HG02943 (cell line): ENCODE results near the gene RIOX2.
"Not testable (repeated sequence)": the region's sequence is repeated elsewhere in the genome, so short reads cannot be mapped to it uniquely, and the experiment has no call there.

Experiments used
- ATAC-seq: cut with Tn5 transposase; IDR thresholded peaks from one replicate; pipeline ENCODE4 v1.9.1; 2021; ENCODE audit warnings: mild to moderate bottlenecking, low read depth, moderate library complexity; ENCODE audit not compliant: unreplicated experiment

Gene RIOX2

GRCh38 chr3:97971679-97972567 lies at the start of gene RIOX2:
TSS of gene RIOX2 (minus strand) at chr3:97972431. CDS start at chr3:97967593, 4,838 bp downstream.
- ATAC-seq = peak; percentile 88

DNA sequence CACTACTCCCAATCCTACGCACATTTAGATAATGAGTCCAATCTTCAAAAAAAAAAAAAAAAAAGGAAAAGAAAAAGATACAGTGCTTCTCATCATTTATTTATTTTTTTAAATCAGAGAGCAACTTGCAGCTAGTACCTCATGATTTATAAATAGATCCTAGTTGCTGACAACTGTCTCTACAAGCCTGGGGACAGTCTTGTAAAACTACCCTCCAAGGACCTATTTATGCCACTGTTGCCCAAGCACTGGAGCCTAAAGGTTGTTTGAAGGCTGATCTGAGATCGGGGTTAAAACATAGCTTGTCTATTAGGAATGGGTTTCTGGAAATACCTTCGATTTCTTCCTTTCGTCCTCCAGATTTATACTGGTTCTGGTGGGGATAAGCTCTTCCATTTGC lies 48.2 kb upstream of the RIOX2 start:
- no peak for ATAC-seq

DNA sequence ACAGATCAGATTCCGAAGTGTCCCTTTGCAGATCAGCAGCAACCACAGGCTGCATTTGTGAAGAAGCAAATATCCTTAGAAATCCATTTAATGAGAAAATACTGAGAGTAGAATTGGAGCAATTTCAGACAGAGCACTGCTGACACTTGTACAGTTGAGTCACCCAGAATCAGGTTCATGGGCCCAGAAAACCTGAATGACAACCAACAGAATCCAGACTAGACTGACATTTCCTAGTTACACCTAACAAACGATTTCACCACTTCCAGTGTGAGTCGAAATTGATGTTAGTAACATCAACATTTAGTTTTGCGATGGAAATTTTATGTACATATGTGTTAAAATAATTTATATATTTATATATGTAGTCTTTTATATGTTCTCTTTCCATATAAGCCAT lies 46.1 kb upstream of the RIOX2 start:
- ATAC-seq = no peak

- ATAC-seq = no peak
These were observed 42.0 kb upstream of the RIOX2 start for GRCh38 chr3:98014268-98014585.

GRCh38 chr3:98013411-98014267 lies 41.4 kb upstream of the RIOX2 start:
- no peak for ATAC-seq

DNA sequence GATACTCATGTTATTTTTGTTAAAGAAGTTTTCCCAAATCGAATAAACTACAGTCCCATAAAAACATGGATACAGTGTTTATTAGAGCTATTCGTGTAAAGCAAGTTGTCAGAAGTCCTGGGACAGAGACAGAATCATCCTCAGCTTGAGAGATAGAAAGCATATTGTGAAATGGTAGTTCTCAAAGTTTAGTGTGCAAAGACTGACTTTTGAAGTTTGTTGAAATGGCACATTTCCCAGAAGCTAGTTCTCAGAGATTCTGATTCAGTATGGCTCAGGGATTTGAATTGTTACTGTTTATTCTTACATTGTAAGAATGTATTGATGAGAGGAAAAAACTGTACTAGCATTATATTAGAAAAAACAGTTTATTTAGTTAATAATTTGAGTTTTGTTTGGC lies 40.7 kb upstream of the RIOX2 start:
- no peak for ATAC-seq

DNA sequence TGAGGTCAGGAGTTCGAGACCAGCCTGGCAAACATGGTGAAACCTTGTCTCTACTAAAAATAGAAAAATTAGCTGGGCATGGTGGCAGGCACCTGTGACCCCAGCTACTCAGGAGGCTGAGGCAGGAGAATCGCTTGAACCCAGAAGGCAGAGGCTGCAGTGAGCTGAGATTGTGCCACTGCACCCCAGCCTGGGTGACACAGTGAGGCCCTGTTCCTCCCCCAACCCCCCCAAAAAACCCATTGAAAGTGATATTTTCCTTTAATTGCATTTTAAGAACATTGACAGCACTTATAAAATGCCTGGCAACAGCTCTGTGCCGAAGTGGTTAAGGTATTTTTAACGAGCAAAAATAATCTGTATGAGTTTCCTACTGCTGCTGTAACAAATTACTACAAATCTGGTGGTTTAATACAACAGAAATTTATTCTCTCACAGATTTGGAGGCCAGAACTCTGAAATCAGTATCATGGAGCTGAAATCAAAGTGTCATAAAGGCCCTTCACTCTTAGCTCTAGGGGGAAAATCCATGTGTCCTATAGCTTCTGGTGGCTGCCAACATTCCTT lies 38.7 kb upstream of the RIOX2 start:
- ATAC-seq = not testable (repeated sequence)

GRCh38 chr3:98010194-98010882 lies 38.1 kb upstream of the RIOX2 start:
- no peak for ATAC-seq

DNA sequence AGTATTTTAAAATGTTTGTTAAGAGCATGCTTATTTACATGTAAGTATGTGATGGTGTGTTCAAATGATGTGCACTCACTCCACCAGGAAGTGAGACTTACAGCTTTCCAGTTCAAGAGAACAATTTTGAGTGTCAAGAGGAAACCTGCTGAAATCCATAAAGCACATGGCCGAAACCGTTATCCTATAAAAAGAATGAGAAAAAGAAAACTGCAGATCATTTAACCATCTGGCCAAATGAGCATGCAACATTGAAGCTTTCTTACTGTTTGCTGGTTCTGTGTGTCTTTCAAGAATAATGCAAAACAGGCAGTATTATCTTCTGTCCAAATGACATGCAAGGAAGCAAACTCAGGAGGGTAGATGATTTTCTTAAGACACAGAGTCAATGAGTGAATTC lies 36.6 kb upstream of the RIOX2 start:
- ATAC-seq = peak; percentile 58

DNA sequence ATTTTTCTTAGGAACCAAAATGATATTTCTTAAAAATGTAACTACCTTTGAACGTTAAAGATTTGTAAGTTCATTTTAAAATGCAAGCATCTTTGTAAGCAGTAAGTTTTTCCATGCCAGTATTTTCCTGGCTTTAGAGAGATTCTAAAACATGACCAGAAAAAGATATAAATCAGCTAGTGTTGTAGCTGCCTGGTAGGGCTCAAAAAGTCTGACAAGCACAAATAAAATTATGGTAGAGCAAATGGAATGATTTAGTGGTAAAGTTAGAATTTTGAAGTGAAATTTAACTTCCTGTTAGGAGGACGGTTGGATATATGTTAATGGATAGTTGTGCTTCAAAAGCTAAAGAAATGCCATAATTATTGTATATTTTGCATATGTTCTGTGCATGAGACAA lies 33.2 kb upstream of the RIOX2 start:
- no peak for ATAC-seq

- ATAC-seq = no peak
These were observed 32.5 kb upstream of the RIOX2 start for GRCh38 chr3:98004721-98005120.

GRCh38 chr3:98003306-98003969 lies 31.2 kb upstream of the RIOX2 start:
- ATAC-seq = peak; percentile 58

GRCh38 chr3:98002717-98003116 lies 30.5 kb upstream of the RIOX2 start:
- no peak for ATAC-seq

GRCh38 chr3:97999994-98000393 lies 27.8 kb upstream of the RIOX2 start:
- no peak for ATAC-seq

DNA sequence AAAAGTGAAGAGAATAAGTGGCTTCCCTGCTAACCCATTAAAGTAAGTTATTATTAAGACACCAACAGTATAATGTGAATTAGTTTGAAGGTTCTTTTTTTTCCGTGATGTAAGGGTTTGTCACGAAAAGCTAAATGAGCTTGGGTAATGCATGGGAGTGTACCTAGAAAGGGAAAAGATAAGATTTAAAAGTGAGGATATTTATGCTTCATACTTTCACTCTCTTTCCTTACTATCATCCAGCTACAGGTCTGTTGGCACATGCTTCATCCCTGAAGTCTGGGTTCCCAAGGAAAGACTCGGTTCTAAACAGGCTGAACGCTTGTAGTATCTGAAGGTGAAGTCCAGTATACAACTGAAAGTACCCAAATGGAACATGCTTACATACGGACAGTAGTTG lies 26.9 kb upstream of the RIOX2 start:
- no peak for ATAC-seq

DNA sequence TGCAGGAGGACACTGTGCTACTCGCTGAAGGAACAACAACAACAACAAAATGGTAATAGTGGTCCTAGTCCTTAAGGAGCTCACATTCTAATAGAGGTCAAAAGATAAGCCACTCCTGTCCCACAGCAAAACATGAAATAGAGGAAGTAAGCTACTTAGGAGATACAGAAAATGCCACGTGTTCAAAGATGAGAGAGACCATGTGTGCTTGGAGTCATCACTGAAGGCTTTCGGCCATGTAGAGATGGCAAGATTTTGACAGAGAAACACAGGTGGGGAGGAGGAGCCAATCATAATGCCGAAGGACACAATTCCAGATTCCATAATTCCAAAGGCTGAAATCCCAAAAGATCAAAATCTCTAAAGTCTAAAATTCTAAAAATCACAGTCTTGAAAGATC lies 24.8 kb upstream of the RIOX2 start:
- no peak for ATAC-seq

GRCh38 chr3:97994328-97994945 lies 22.2 kb upstream of the RIOX2 start:
- no peak for ATAC-seq

DNA sequence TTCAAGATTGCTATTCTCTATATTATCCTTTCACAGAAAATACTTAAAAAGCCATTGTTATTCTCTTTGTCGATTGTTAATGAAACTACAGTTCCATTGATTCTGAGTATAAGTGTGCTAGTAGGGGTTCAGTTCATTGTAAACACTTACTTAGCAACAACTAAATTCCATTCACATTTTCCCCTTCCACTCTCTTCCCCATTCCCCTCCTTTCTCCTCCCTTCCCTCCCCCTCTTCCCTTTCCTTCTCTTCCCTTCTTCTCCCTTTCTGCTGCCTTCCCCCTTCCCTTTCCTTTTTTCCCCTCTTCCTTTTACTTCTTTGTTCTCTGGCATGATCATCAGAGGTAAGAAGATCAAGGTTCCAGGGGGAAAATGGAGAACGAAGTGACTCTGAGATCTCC lies 21.3 kb upstream of the RIOX2 start:
- no peak for ATAC-seq

GRCh38 chr3:97992547-97993173 lies 20.4 kb upstream of the RIOX2 start:
- ATAC-seq = no peak
